ENCODE data around the gene TMEM266.
A peak's percentile ranks its signal among the peaks of the same experiment; 100 is the strongest.
"Not testable (repeated sequence)": the region's sequence is repeated elsewhere in the genome, so short reads cannot be mapped to it uniquely, and the experiment has no call there.

Gene TMEM266, protein sequence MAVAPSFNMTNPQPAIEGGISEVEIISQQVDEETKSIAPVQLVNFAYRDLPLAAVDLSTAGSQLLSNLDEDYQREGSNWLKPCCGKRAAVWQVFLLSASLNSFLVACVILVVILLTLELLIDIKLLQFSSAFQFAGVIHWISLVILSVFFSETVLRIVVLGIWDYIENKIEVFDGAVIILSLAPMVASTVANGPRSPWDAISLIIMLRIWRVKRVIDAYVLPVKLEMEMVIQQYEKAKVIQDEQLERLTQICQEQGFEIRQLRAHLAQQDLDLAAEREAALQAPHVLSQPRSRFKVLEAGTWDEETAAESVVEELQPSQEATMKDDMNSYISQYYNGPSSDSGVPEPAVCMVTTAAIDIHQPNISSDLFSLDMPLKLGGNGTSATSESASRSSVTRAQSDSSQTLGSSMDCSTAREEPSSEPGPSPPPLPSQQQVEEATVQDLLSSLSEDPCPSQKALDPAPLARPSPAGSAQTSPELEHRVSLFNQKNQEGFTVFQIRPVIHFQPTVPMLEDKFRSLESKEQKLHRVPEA

DNA sequence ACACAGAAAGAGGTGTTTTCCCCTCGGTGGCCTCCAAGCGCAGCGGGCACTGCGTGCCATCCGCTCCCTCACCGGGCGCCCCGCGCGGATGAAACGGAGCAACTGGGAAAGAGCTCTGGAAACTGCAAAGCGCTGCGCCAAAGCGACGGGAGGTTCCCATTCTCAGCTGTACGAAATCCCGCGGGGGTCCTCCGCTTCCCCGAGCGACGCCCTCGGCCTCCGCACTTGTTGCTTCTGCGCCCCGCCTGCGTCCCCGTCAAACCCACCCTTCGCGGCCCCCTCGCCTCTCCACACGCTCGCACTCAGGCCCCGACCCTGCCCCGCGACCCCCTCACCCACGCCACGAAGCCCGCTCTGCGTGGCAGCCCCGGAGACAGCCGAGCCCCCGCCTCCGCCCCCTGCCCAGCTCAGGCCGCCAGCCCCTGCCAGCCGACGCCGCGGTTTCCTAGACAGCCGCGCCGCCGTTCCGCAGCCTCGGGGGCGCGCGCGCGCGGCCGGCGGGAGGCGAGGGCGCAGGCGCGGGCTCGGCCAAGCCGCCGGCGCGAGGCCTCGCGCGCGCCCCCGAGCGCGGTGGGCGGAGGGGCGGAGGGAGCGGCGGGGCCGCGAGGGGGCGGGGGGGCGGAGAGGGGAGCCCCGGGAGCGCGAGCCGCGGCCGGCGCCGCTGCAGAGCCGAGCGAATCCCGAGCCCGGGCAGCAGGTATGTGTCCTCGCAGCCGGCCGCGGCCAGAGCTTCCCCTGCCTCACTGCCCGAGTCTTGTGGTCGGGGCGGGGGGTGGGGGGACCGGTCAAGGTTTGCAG, at the start of gene TMEM266:
Gene TMEM266, plus strand, starts transcription at position 666 of the 798 bp plus-strand sequence. CDS start 74,279 bp downstream, outside the sequence.
- DNase-seq: peak; percentile 34

DNA sequence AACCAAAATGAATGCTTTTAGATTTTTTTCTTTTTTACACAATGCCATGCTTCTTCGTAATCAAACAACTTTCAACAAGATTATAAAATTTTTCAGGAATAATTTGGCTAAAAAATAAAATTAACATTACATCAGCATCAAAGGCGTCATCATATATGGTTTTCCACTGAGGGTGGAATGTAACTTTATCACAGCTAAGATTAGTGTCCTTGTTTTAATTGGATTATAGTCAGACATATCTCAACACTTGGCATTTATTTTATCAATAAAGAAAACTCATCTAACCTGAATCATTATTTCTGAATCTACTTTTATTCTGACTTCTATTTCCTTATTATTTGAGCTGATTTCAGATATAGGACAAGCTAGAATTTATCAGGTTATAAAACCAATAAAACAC, 49.2 kb upstream of the TMEM266 start:
- no peak for DNase-seq

DNA sequence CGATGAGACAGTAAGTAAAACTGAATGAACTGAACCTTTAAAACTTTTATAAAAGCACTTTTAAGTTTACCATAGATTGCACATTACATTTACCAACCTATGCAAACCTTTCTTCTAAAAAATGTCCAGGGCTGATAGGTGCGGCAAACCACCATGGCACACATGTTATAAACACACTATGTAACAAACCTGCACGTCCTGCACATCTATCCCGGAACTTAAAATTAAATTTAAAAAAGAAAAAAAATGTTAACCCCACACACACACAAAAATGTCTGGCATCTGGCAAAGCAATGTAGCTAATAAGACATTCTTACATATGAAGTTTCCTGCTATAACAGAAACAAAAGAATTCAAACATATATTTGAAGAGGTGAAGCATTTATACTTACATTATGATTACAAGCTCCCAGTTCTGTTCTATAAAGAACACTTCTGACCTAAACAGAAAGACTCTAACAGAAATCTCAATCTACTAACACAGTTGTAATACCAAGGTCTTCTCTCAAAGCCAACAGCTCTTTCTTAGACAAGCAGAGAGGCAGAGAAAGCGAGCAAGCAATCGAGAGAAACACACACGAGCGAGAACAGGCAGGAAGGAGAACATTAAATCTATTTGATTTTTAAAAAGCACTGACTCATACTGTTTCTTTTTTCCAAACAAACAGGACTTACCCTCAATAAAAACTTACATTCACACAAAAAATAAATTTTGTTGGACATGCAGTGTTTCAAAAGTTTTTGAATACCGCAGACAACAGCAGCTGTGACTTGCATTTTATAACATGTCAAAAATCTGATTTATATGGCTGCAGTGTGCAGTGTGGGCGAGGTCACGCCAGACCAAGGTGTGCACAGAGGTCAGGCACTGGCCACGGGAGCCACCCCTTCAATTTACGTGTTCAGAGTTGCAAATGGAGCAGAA, 47.9 kb upstream of the TMEM266 start, which contains the start of gene NRG4:
Gene NRG4, minus strand, starts transcription at position 798 of the 925 bp plus-strand sequence. CDS start 1,194 bp downstream, outside the sequence.
- DNase-seq: no peak

DNA sequence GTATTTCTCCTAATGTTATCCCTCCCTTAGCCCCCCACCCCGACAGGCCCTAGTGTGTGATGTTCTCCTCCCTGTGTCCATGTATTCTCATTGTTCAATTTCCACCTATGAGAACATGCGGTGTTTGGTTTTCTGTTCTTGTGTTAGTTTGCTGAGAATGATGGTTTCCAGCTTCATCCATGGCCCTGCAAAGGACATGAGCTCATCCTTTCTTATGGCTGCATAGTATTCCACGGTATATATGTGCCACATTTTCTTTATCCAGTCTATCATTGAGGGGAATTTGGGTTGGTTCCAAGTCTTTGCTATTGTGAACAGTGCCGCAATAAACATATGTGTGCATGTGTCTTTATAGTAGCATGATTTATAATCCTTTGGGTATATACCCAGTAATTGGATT, 46.3 kb upstream of the TMEM266 start:
- DNase-seq: not testable (repeated sequence)

DNA sequence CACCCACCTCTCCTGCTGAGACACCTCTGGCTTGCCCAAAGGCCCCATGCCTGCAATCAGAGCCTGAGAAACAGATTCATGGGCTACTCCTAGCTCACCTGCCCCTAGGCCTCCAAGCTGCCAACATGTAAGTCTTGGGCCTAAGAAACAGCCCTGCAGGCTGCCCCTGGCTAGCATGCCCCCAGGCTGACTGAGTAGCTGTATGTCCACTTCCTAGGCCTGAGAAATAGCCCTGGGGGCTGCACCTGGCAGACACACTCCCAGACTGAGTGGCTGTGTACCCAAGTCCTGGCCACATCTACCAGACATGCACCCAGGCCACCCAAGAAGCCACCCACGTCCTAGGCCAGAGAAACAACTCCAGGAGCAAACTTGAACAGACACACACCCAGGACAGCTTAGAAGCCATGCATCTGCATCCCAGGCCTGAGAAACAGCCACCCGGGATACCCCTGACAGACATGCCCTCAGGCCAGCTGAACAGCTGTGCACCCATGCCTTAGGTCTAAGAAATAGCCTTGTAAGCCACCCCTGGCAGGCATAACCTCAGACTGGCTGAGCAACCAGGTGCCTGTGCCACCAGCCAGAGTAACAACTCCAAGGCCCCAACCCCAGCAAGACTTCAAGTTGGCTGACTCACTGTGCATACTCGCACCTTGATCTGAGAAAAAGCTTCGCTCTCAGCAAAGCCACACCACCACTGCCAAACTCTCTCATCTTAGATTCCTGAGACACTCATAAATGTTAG, 35.6 kb upstream of the TMEM266 start:
- DNase-seq: no peak

DNA sequence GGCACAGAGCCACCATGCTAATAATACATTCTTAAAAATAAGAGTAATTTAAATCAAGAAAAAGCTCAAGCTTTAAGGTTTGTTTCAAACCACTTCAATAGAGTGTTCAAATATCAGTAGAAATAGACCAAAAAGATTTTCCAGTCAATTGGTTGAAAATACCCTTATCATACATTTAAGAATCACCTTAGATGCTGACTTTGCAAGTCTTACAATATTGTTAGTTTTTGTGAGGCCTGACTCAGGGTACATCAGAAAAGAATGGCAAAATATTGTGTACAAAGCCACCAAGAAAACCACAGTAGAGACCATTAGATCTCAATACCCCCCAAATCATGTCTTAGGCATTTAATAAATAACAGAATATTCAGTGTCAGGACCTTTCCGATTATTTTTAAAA, 27.7 kb upstream of the TMEM266 start:
- no peak for DNase-seq

DNA sequence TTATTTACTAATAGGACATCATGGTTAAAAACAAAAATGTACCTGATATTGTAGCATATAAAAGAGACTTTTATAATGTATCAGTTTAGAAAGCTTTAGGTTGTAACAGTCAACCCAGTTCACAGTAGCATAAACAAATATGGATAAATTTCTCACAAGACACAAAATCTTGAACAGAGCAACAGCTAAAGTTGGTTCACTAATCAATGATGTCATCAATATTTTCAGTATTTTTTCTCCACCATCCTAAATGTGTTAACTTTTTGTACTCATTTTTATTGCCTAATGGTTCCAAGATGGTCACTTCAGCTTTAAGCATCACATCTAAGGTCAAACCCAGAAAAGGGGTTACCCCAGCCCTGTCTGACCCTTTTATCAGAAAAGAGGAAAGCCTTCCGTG, 26.3 kb upstream of the TMEM266 start:
- DNase-seq: no peak

DNA sequence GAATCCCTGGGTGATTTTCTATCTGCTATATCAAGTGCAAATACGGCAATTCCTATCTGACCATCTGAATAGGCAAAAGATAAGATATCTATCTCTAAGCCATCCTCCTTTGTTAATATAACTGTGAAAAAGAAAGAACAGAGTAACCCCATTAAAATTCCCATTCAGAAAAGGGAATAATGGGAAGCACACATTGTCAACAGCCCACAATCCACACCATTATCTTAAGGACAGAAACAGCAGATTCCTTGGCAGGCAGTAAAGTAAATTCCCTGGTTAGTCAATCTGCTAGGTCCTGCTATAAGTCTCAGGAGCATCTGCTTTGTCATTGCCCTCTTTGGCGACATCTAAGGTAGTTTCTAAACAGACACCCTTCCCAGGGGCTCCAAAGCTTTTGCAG, 25.7 kb upstream of the TMEM266 start:
- no peak for DNase-seq

DNA sequence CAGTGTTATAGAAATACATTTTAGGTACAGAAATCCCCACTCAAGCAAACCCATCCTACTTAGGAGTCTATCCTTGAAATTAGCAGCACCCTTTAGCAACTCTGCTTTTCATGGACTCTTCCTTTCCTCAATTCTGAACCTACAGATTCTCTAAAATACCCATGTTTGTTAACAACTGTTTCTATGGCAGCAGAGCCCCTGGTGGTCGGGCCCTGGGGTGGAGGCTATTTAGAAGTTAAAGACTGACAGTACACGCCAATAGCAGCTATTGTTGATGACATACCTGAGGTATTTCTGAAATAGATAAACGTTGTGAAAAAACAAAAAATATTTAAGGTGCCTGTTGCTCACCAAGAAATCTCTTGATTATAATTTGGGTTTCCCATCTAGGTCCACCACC, 24.2 kb upstream of the TMEM266 start:
- DNase-seq: no peak

DNA sequence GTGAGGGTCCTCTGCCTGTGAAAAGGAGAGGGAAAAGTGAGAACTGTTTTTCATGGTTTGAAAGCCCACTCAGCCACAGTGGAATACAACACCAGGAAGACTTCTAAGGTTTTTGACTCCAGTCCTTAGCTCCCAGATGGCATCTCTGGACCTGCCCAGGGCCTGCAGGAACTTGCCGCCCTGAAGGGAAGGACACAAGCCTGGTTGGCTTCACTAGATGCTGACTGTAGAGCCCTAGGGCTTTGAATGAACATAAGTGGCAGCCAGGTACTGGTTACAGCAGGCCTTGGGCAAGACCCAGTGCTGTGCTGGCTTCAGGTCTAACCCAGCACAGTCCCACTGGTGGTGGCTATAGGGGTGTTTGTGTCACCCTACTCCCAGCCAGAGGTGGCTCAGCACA, 21.3 kb upstream of the TMEM266 start:
- no peak for DNase-seq

DNA sequence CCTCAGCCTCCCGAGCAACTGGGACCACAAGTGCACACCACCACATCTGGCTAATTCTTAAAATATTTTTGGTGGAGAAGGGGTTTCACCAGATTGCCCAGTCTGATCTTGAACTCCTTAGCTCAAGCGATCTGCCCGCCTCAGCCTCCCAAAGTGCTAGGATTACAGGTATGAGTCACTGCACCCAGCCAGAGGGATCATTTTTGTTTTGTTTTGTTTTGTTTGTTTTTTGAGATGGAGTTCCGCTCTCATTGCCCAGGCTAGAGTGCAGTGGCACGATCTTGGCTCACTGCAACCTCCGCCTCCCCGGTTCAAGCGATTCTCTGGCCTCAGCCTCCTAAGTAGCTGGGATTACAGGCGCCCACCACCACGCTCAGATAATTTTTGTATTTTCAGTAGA, 5.6 kb upstream of the TMEM266 start:
- DNase-seq: not testable (repeated sequence)

DNA sequence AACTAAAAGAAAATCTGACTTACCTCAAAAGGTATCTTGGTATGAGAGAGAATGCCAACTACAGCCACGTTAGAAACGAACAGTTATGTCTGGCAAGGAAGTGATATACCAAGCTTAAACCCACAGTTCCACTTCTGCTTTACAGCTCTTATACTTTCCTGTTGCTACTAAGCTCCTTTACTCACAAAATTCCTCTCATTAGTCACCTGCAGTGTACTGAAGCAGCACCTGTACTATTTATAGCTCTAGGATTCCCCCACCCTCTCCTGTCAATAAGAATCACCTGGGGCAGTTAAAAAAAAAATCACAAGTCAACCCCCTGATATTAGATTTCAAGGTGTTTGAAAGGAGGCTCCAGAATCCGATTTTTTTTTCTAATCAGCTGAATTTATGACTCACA, 2.9 kb upstream of the TMEM266 start:
- DNase-seq: no peak

DNA sequence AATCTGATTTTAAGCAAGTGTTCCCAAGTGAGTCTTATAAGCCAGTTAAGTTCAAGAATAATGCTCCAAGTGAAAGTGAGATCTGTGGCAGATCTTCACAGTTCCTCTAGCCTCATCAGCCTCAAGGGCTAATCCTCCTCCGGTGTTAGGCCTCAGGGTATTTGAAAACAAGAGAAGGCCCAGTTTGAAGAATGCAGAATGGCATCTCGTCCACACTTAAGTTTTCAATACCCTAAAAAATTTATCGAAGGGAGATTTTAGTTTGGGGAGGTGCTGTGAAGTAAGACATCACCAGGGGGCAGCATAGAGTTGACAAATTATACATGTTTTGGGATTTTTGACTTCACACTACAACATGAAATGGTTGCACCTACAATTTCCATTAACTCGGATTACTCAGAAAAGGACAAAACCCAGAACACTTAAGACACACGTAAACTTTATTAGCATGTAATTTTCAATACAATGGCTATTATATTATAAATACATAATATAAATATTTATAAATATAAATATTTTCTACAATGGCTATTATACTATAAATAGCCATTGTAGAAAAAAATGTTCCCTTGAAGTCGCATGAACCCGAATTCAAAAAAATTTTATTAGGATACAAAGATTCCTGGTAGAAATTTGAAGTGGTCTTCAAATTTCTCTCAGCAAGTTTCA, 2.3 kb upstream of the TMEM266 start:
- no peak for DNase-seq

DNA sequence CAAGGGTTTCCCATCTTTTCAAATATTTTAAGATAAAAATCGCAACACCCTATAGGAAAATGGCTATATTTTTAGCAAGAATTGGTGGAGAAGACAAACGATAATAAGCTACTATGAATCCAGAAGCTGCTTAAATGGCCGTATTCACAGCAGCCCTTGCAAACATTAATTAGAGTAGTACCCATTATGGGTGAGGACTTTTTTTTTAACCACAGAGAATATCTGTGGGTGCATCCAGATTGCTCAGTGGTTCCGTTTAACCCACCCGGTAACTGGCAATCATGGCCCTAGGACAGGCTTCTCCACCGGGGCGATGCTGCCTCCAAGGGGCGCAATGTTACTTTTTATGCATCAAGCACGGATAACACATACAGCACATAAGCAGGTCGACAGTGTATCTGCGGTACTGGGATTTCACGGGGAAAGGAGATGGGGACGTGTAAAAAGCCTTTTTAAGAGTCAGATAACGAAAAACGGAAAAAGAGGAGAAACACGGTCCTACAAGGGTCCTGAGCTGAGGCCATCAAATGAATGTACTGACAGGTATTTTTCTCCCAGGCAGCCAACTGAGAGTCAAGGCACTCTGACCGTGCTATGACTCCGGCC, 968 bp upstream of the TMEM266 start:
- peak; percentile 36 for DNase-seq

DNA sequence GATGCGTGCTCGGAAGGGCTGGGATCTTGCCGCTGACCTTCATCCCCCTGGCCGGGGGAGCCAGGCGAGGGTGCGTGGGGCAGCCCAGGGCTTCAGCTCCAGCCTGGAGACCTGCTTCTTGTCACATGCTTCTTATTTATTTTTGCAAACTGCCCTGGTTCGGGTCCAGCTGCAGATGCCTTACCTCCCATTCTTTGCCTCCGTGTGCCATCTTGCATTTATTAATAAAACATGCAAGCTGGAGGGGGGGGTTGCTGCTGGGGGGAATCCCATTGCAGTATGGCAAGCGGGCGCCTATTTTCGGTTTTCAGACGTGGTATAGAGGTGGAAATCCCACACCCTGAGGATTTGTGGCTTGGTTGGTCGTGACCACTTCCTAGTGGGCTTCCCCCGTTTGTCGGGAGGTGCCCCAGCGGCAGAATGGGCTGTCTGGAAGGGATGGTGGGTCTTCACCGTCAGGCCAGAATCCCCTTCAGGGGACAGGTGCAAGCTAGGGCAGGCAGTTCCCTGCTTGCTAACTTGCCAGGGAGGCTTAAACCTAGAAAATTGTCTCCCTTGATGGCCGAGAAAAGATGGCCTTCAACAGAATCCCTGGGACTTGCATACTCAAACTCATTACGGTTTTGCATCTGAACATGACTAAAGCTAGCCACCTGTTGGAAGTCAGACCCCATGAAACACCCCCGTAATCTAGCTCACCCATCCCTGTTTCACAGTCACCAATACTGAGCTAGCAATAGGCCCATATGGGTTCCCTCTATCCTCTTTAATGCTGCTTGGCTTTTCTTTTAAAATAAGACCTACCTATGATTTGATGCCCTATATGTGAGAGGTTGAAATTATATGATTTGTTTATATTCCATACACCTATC, 569 bp downstream of the TMEM266 start:
- DNase-seq: no peak

DNA sequence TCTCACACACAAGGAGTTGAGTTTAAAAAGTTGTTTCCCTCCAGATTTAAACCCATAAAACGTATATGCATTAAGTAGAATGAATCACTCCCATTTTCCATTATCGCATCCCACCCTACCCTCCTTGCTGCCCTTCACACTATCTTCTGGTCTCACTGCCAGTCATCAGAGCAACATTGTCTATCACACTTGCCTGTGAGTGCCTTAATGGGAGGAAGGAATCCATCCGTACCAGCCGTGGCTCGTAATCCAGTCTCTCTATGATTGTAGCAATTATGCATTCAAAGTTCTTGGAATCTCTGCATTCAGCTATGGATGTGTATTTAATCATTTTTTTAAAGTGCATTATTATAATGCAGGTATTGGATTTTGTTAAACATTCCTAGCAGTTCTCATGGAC, 1.9 kb downstream of the TMEM266 start:
- no peak for DNase-seq

DNA sequence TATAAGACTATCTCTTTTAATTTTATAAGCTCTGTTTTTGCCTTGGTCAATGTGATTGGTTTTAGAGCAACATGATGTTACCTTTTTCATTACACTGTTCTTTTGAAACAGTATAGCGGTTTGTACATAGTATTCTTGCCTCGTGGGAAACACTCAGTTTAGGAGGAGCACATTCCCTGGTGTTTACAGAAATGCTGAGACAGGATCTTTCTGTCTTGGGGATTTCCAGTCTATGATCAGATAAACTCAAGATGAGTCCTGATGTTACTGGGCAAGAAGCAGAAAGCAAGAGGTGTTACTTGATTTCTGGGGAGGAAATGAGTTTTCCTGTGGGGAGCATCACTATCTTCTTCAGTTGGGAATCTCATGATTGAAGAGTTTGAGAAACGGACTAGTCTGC, 2.5 kb downstream of the TMEM266 start:
- no peak for DNase-seq

DNA sequence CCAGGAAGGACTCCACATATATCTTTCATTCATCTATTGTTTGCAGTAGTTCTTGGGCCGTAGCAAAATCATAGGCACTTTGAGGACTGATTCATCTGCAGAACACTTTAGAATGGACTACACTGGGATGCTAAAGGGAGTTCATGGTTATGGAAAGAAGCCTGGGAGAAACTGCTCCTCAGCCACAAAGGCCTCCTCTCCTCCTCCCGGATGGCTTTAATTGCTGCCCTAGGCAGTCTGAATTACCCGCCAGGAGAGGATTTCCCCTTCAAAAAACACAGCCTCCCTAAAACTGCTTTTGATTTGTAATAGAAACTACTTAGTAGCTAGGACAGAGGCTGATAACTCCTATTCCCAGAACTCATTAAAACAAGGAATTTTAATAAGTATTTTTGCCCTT, 4.6 kb downstream of the TMEM266 start:
- DNase-seq: no peak

DNA sequence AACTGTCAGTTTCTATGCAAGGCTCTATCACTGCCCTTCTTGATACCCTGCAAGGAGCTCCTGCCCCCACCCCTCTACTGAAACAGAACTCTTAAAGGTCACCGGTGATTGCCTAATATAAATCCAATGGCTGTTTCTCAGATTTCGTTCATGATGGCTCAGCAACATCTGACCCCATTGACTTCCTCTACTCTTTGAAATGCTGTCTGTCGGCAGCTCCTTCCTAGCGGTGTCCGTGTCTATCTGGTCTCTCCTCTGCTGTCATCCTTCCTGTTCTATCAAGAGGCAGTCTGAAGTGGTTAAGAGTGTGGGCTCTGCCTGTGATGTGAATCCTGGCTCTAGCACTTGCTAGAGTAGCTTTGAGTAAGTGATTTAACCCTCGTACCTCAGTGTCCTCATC, 5.5 kb downstream of the TMEM266 start:
- peak; percentile 23 for DNase-seq

DNA sequence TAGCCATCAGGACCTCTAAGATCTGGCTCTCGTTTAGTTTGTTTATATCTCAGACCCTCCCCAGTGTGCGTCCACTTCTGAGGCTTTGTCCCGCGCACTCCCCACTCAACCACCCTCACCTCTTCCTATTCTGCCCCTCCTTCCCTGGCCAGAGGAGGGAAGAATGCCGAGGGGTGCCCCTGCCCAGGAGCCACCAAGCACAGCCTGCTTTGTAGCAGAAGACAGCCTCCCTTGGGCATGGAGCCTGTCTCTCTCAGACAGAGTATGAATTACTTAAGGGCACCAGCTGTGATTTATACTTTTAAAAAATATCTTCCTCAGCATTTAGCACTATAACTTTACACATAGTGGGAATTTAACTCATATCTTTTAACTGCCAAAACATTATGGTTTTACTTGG, 6.0 kb downstream of the TMEM266 start:
- DNase-seq: no peak

Data from NCI-H510A treated with DMSO at 0.1 percent for 48 hours (cell line).